Suppressor macrophage treated with lipopolysaccharide for 4 hours (primary cell): ENCODE measurements around the gene IDH2.
A peak's percentile ranks its signal among the peaks of the same experiment; 100 is the strongest.

ENCODE experiments used
- DNase-seq: peaks from one replicate; pipeline ENCODE4 v3.0.0-alpha.2; 2020

IDH2 gene

DNA sequence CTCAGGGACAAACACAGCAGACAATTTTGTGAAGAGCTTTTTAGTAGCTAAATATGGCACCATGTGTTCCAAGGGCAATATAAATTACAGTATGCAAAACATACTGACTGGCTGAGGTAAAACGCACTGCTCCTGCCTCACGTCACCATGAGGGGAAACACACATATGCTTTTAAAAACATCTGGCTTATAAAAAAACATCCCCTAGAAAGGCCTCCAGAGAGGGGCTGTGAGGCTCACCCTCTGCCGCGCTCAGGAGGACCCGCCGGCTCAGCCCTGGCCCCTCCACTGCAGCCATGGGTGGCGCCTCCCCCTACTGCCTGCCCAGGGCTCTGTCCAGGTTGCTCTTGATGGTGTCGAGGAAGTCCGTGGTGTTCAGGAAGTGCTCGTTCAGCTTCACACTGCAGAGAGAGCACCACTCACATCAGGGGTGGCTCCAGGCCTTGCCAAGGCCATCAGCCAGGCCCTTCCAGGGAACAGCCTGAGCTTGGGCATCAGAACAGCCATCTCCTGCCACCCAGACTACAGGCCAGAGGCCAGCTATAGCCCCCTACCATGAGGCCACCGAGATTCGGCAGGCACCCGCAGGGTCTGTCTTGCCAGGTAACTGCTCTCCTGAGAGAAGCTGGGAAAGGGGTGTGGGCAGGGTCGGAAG is 18.2 kb downstream of the IDH2 start:
- DNase-seq: no peak

DNA sequence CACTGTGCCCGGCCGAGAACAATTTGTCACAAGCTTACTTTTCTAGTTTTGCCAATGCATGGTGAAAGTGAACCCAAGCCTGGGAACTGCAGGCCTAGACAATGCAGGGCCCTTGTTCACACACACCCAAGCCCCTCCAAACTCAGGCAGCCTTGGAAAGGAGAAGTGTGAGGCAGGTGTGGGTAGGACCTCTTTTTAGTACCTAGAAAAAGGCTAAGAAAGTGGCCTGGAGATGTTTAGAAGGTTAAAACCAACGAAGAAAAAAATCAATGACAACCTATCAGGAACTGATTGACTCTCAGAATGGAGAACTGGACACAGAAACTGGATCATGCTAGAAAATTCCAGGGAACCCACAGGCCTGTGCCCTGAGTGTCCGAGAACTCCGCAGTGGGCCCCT is 18.8 kb downstream of the IDH2 start:
- DNase-seq: no peak

DNA sequence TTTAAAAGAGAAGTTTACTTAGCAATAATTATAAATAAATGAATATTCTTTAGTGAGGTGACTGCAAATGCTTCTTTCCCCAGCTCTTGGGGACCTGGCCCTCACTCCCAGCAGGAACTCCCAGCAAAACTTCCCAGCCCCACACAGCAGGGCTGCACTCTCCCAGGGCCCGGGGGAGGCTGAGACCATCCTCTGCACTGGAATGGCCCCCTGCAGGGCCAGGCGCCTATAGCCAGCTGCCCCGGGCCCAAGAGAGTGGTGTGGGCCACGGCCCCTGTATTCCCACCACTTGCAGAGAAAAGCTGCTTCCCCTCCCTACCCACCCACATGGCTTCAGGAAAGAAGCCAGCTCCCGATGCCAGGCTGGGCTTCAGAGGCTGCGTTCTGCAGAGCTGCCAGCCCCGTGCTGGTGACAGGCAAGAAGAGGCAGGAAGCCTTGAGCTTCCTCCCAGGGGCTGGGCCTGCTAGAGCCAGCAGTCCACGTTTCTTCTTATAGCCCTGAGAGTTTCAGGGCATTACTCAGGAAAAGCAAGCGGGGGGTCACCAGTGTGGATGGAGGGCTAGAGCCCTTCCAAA is 20.0 kb downstream of the IDH2 start:
- DNase-seq: no peak

GRCh38 chr15:90080818-90081393 is 21.4 kb downstream of the IDH2 start:
- DNase-seq: no peak

DNA sequence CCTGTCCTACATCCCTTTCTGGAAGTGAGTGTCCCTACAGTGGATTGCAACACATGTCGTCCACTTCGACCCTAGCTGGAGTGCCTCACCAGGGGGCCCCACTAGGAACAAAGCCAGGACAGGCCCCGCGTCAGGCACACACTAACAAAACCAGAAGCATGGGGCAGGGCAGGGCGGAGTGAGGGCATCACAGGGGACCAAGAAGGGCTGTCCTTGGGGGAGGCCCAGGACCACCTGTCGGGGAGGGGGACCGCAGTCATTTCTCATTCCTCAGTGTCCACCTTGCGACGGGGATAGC is 21.9 kb downstream of the IDH2 start:
- no peak for DNase-seq

DNA sequence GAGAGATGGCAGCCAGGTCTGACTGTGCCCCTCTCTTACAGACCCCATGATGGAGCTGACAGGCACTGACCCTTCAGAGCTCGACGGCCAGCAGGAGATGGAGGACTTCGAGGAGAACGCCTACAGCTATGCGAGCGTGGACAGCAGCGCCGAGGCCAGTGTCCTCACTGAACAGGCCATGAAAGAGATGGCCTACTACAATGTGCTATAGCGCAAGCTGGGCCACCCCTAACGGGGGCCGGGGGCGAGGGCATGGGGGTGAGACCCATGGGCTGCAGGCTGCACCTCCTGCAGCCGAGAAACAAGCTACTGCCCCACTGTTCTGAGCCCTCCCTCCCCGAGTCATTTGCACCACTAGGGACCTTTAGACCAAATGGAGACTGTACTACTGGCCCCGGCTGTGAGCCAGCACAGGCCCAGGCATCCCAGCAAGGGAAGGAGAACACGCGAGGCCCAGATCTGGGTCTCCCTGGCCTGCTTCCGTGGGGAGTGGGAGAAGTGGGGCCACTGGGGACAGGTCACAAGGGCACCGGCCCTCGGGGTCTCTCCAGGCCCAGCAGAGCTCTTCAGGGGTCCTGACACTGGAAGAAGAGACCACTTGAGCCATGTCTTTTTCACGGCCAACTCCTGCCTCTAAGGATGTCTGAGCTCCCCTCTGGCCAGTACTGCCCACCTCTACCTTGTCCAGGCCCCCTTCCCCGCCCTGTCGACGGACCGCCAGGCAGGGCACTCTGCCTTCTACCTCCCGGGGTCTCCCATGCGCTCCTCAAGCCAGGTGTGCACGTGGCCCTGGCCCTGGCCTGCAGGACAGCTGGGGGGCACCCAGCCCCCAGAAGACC is 22.4 kb downstream of the IDH2 start:
- no peak for DNase-seq

GRCh38 chr15:90078965-90079364 is 23.3 kb downstream of the IDH2 start:
- DNase-seq: no peak

DNA sequence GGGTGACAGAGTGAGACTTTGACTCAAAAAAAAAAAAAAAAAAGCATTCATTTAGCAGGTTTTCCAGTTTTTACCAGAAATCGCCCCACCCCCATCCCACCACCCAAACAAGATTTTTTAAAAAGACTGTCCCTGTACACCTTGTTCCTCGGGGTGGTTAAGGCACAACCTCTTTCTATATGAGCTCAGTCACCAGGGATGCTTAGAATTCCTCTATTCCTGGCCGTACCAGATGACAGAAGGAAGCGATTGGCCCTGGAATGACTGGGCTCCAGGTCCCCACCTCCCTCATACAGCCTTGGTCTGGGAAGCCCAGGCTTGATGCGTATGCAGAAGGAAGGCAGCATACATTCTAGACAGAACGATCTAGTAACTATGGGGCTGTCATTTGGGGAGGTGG is 25.6 kb downstream of the IDH2 start:
- DNase-seq: no peak

- no peak for DNase-seq
Measured at GRCh38 chr15:90075420-90076289, 26.6 kb downstream of the IDH2 start.

GRCh38 chr15:90074916-90075315 is 27.4 kb downstream of the IDH2 start:
- no peak for DNase-seq

- no peak for DNase-seq
Measured at GRCh38 chr15:90074023-90074422, 28.2 kb downstream of the IDH2 start.

GRCh38 chr15:90072978-90073640 is 29.2 kb downstream of the IDH2 start:
- no peak for DNase-seq

DNA sequence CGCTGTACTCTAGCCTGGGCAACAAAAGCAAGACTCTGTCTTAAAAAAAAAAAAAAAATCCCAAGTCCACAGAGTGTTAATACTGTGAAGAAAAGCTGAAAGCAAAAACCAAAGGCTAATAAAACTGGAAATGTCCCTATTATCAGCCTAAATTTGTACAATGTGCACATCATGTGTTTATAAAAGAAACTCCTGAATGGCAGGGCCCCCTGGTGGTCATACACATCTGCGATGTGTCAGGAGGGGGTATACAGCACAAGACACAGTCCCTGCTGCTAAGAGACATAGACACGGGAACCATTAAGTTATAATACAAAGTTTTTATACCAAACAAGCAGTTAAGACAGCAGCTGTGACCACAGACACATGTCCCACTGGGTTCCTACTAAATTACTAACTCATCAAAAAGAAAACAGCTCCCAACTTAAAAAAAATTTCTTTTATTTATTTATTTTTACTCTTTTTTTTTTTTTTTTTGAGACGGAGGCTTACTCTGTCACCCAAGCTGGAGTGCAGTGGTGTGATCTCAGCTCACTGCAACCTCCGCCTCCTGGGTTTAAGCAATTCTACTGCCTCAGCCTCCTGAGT is 31.0 kb downstream of the IDH2 start:
- peak; percentile 91 for DNase-seq

DNA sequence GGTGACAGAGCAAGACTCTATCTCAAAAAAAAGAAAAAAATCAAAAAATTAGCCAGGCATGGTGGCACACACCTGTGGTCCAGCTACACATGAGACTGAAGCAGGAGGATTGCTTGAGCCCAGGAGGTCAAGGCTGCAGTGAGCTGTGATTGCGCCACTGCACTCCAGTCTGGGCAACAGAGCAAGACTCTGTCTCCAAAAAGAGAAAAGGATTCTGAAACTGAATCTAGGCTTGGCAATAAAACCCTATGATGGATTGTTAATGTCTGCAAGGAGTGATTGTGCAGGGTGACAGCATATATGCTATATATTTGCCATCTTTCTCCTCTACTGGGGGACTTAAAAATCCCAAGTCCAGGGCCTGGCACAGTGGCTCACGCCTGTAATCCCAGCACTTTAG is 31.6 kb downstream of the IDH2 start:
- peak; percentile 64 for DNase-seq

DNA sequence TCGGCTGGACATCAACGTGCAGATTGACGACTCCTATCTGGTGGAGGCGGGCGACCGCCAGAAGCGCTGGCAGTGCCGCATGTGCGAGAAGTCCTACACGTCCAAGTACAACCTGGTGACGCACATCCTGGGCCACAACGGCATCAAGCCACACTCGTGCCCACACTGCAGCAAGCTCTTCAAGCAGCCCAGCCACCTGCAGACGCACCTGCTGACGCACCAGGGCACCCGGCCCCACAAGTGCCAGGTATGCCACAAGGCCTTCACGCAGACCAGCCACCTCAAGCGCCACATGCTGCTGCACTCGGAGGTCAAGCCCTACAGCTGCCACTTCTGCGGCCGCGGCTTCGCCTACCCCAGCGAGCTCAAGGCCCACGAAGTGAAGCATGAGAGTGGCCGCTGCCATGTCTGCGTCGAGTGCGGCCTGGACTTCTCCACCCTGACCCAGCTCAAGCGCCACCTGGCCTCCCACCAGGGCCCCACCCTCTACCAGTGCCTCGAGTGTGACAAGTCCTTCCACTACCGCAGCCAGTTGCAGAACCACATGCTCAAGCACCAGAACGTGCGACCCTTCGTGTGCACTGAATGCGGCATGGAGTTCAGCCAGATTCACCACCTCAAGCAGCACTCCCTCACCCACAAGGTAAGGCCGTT is 34.2 kb downstream of the IDH2 start:
- DNase-seq: no peak

DNA sequence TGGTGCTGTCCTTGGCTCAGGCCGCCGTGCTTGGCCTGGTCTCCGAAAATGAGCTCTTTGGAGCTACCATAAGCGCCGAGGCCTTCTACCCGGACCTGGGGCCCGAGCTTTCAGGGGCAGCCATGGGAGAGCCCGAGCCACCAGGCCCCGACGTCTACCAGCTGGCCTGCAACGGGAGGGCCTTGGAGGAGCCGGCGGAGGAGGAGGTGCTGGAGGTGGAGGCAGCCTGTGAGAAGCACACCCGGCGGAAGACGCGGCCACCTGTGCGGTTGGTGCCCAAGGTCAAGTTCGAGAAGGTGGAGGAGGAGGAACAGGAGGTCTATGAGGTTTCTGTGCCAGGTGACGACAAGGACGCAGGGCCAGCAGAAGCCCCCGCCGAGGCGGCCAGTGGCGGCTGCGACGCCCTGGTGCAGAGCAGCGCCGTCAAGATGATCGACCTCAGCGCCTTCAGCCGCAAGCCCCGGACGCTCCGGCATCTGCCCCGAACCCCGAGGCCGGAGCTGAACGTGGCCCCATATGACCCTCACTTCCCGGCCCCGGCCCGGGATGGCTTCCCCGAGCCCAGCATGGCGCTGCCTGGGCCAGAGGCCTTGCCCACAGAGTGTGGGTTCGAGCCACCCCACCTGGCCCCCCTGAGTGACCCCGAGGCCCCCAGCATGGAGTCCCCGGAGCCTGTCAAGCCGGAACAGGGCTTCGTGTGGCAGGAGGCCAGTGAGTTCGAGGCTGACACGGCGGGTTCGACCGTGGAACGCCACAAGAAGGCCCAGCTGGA is 34.9 kb downstream of the IDH2 start:
- no peak for DNase-seq

DNA sequence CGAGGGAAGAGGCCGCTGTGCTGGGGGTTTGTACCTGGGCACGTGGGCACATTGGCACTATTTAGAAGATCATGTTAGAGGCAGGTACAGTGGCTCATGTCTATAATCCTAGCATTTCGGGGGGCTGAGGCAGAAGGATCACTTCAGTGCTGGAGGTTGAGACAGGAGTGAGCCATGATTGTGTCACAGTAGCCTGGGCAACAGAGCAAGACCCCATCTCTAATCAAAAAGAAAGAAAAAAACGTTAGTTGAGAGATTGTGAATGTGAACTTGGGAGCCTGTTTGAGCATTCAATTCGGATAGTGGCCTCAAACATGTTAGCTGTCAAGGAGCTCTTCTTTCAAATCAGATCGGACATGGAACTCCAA is 36.6 kb downstream of the IDH2 start:
- no peak for DNase-seq

DNA sequence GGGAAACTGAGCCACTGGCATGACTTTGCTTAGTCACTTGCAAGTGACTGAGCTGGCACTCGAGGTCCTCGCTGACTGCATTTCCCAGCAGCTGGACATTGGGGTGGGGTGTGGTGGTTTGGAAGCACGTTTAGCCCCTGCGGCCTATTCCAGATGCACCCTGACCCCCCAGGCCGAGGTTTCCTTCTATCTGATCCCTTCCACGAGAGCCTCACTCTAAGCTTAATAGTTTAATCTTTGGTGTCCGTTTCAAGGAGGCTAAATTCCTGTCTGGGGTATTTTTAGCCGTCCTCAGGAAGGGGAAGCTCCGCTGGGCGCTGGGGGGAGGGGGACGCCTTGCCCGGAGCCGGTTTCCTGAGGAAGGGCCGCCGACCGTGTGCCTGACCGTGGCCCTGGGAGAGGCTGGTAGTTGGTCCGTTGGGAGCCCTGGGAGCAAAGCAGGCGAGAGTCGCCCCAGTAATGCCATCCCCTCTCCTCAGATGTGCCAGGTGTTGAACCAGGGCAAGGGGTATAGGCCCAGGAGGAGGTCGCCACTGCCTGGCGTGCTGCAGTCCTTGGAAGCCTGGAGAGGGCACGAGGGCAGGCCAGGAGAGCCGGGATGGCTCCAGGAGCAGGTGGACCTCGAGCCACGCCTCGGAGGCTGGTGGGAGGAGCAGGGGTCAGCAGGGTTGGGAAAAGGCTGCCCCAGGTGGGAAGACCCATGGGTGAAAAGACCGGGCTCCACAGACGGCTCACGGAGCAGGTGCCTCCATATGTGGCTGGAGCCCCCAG is 37.2 kb downstream of the IDH2 start:
- peak; percentile 73 for DNase-seq

GRCh38 chr15:90063770-90064247 is 38.5 kb downstream of the IDH2 start:
- DNase-seq: peak; percentile 95
